ENCODE results near the gene RNF38. TPM values are rescaled to one million over a fixed set of nuclear protein-coding genes. Genes with fewer than 3 reads are reported as not detected.
A peak's percentile ranks its signal among the peaks of the same experiment; 100 is the strongest.

Gene RNF38
- total and polyA plus RNA-seq, 9 of the 15 experiments (the other 6 are each of a cell fraction or from before 2014, with no cell fraction given): 1.6 to 9.8 (median 4.5) TPM

GRCh38 chr9:36301227-36301626, 98.8 kb downstream of the RNF38 start:
- no peaks in the 10 kb centered on the region for H3K36me3 ChIP-seq (ENCODE audit: control insufficient read depth, insufficient read depth, low read length)
- in situ Hi-C loops (cut with MboI): no loop called here
- no peak for DNase-seq (ENCODE audit: extremely low read depth in 1 of 4, low spot score in 3 of 4)
- H2AFZ ChIP-seq (ENCODE audit: low read depth, low read length): no peak overlapping the region
- ATAC-seq: no peak
- no peaks in the 10 kb centered on the region for H3K9me3 ChIP-seq (replicated peaks; ENCODE audit: control insufficient read depth, insufficient read depth, low read depth, low read length)
- no peak overlapping the region for H3K4me3 ChIP-seq
- H4K20me1 ChIP-seq (replicated peaks; ENCODE audit: control insufficient read depth, insufficient read depth, low read length): no peaks in the 10 kb centered on the region
- H3K27me3 ChIP-seq (ENCODE audit: control insufficient read depth in 2 of 2, insufficient read depth in 2 of 2, low read length in 2 of 2): no peaks in the 10 kb centered on the region
- CTCF ChIA-PET (ENCODE audit: low intra/inter-chr PET ratio): no interaction called here
- no peak overlapping the region for H3K4me2 ChIP-seq (ENCODE audit: insufficient read depth, low read length)
- WGBS (ENCODE audit: insufficient coverage, low coverage, missing lambda C conversion rate): 47% methylated on average over 5 of the region's 5 CpGs
- intact Hi-C loops (cut with micrococcal nuclease): no loop called here
- no TSS peak for BruUV-seq (replicated peaks)
- H3K79me2 ChIP-seq (ENCODE audit: control insufficient read depth, insufficient read depth, low read length): no peaks in the 10 kb centered on the region
- POLR2A ChIA-PET: interaction anchor here (0.8 kb wide), 1 partner anchor 11 kb away, joined by 3 read pairs; no protein-coding TSS in a partner anchor
- no peak for FAIRE-seq
- peaks cover 0 to 3% of the 10 kb centered on the region in 2 experiments; a peak in 2 of 5 replicates for H3K4me1 ChIP-seq (replicated peaks in 1 of 2; ENCODE audit: control insufficient read depth in 2 of 2, insufficient read depth in 2 of 2, low read length in 2 of 2)
- no peak for TF ChIP-seq ZNF311 (CRISPR knock-in tag; IDR thresholded peaks at IDR 0.05)
- TF ChIP-seq HDAC1 (IDR thresholded peaks at IDR 0.05): peak in 1 of 2 experiments; percentile 81; a peak in 2 of 4 replicates
- TF ChIP-seq ZNF165 (CRISPR knock-in tag; IDR thresholded peaks at IDR 0.05; ENCODE audit: borderline replicate concordance): no peak
- TF ChIP-seq YBX1 (IDR thresholded peaks at IDR 0.05): no peak
- TF ChIP-seq TCF3 (CRISPR knock-in tag; IDR thresholded peaks at IDR 0.05): peak; percentile 65
- peak; percentile 43 to 64; a peak in 3 of 4 replicates for TF ChIP-seq FOXA3 (CRISPR knock-in tag; conservative IDR thresholded peaks at IDR 0.05 in 1 of 2, IDR thresholded peaks at IDR 0.05 in 1 of 2)
- TF ChIP-seq CBFA2T3 (IDR thresholded peaks at IDR 0.05): peak; percentile 66
- 0 out of 2 replicates have a peak, but pooled peaks have one; percentile 9 for TF ChIP-seq CBFA2T2 (conservative IDR thresholded peaks at IDR 0.05)
- no peak for TF ChIP-seq ADNP (tag; IDR thresholded peaks at IDR 0.05)
- peak; percentile 25; the same call in 1 of the 2 replicates for TF ChIP-seq TAL1 (IDR thresholded peaks at IDR 0.05)
- TF ChIP-seq KDM1A (IDR thresholded peaks at IDR 0.05): peak; percentile 94 to 95
- TF ChIP-seq CSDE1 (IDR thresholded peaks at IDR 0.05): no peak
- peak; percentile 71 for TF ChIP-seq HDAC2 (IDR thresholded peaks at IDR 0.05)
- TF ChIP-seq RCOR1 (IDR thresholded peaks at IDR 0.05; ENCODE audit: borderline replicate concordance in 1 of 2, low read depth in 2 of 2, low read length in 2 of 2): peak; percentile 77 to 94
- no peak overlapping the region for H3K27ac ChIP-seq (ENCODE audit: extremely low read depth, low read depth, low read length)
- H3K9ac ChIP-seq (ENCODE audit: insufficient read depth in 1 of 2, low read depth in 2 of 2, low read length in 2 of 2): no peak overlapping the region
- no peaks in the 10 kb centered on the region for H3K9me1 ChIP-seq (ENCODE audit: control insufficient read depth, insufficient read depth, low read length)

All from K562 (cell line).